GM08714 (cell line): ENCODE data around the gene GIPC1.

Source experiments
- H3K4me3 ChIP-seq: fragments of 200-500 bp; sonication (Bioruptor generic); 2 replicates; pipeline ENCODE4 v1.5.1; 2014; ENCODE audit warnings: mild to moderate bottlenecking, low read length, inconsistent platforms
- ZNF274 ChIP-seq: IDR thresholded peaks from 2 replicates; pipeline ENCODE4 v1.6.1; 2012; ENCODE audit warnings: mild to moderate bottlenecking, low read depth, low read length

The GIPC1 gene

GRCh38 chr19:14432791-14433553 lies 63.0 kb downstream of the GIPC1 start, which contains the start of gene PKN1:
TSS of gene PKN1 (plus strand) at chr19:14433306. CDS start at chr19:14433522, 216 bp downstream.
- TF ChIP-seq ZNF274: no peak
- peak within 1 kb of the TSS; percentile 82 for H3K4me3 ChIP-seq

- H3K4me3 ChIP-seq: no peak overlapping the region
- TF ChIP-seq ZNF274: no peak
Measured at GRCh38 chr19:14430712-14431111, 65.2 kb downstream of the GIPC1 start.

GRCh38 chr19:14428882-14429416 lies 67.0 kb downstream of the GIPC1 start:
- no peak for TF ChIP-seq ZNF274
- no peak overlapping the region for H3K4me3 ChIP-seq
